Measurements from ENCODE around the gene KRTAP5-2.
"Not testable (repeated sequence)": the region's sequence is repeated elsewhere in the genome, so short reads cannot be mapped to it uniquely, and the experiment has no call there.

The KRTAP5-2 gene, protein sequence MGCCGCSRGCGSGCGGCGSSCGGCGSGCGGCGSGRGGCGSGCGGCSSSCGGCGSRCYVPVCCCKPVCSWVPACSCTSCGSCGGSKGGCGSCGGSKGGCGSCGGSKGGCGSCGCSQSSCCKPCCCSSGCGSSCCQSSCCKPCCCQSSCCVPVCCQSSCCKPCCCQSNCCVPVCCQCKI

GRCh38 chr11:1597994-1598380, at the start of gene KRTAP5-2:
TSS of gene KRTAP5-2 (minus strand) at chr11:1598294. CDS start at chr11:1598250, 44 bp downstream.
- no peak for DNase-seq

GRCh38 chr11:1646540-1646939, 48.4 kb upstream of the KRTAP5-2 start:
- DNase-seq, result not testable (repeated sequence)

- no peak for DNase-seq
Measured at GRCh38 chr11:1645357-1645821, 47.3 kb upstream of the KRTAP5-2 start.

DNA sequence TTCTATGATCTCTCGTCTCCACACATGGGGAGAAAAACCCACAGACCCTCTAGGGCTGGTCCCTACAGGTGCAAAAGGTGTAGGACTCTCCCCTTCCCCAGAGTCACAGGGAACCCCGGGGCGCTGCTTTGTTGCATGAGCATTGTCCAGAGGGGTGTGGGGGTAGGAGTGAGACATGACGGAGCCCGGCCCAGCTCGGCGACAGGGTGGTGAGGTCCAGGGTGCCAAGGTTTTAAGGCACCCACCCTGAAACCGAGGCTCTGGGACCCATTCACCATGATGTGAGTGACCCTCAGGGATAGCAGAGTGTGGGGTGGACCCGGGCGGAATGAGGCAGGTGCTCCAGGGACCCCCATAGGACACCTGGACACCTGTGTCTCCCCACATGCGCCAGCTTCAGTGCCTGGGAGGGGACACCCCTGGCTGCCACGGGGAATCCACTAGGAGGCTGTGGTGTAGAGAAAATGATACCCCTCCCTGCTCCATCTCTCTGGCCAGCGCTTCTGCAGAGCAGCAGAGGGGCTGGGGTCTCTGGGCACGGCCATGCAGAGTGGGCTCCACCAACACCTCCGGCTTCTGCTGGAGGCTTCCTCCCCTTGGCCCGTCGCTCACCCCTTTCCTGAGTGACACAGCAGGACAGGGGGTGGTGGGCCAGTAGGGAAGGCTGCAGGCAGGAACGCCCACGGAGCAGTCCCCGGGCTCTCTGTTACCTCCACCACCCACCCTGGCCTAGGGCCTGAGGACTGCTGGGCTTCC, 46.7 kb upstream of the KRTAP5-2 start:
- no peak for DNase-seq

GRCh38 chr11:1643146-1643690, 45.1 kb upstream of the KRTAP5-2 start:
- DNase-seq, result no peak

- no peak for DNase-seq
Measured at GRCh38 chr11:1642288-1643145, 44.4 kb upstream of the KRTAP5-2 start.

DNA sequence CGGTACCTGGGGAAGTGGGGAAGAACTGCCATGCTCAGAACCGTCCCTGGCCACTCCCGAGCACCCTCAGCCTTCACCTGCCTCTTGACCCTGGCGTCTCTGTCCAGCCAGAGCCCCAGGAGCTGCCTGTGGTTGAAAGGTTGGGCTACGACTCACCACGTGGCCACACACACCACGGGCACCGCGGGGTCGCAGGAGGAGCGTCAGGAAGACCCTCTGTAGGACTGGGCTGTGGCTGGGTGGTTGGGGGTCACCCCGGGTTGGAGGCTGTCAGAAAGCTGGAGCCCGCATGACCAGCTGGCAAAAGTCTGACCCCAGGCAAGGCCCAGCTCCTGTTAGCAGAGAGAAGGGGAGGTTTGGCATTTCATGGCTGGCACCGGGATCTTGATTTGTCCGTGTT, 43.0 kb upstream of the KRTAP5-2 start:
- DNase-seq, result no peak

DNA sequence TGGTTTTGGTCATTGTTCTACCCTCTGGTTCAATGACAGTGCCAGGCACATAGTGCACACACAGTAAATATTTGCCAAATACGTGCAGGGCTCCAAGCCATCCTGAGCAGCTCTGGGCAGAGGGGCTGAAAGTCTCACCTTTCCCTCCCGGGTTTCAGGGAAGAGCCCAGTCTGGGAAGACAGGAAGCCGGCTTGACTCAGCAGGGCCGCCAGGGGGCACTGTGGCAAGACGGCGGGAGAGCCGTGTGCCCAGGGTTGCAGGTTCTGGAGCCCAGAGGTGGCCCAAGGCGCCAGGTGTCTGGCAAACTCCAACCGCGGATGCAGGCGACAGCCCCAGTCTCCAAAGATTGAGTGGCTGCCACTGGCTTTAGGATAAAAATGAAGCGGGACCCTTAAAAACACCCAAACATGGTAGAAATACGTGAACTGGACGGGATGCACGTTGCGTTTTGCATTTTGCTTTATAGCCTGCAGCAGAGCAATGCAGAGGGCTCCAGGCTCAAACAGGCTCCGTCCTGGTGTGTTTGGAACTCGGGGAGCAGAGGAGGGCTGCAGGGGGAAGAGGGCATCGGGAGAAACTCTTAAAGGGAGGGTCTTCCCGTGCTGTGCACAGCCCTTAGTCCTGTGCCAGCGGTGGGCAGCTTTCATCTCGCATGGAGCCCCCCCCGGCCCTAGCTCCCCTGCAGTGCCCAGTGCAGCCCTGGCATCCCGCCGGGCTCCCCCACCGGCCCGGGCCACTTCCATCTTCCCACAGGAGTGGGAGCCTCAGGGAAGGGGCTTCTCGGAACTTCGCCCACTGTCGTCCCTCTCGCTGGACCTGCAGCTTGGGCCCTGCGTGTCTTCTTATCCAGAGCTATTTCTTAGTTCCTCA, 42.2 kb upstream of the KRTAP5-2 start:
- peak; percentile 24 for DNase-seq

DNA sequence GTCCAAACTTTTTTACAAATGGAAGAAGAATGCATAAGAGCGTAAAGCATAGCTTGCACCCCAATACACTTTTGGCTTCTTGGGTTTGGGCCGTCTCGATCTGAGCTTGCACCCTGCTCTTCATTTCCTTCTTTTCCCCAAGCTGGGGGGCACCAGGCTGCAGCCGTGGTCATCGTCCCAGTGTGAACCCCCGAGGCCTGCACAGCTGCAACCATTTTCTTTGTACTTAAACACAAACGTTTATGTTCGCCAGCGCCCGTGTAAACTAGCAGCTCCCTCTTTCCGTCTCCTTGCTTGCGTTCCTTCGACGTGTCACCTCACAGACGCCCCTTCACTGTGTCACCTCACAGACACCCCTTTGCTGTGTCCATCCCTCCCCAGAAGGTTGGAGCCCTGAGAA, 41.6 kb upstream of the KRTAP5-2 start:
- no peak for DNase-seq

GRCh38 chr11:1639102-1639620, 41.1 kb upstream of the KRTAP5-2 start:
- DNase-seq, result no peak

DNA sequence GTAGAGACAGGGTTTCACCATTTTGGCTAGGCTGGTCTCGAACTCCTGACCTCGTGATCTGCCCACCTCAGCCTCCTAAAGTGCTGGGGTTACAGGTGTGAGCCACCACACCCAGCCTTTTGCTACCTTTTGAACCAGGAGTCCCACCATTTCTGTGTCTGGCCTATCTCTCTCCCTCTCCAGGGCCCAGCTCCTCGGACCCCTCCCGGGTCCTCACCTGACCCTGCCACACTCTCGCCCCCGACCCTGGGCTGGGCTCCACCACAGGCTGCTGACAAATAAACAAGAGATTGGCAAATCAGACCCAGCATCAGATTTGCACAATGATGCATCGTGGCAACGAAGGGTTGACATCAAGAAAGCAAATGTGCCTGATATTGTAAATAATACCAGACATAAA, 40.2 kb upstream of the KRTAP5-2 start:
- no peak for DNase-seq

DNA sequence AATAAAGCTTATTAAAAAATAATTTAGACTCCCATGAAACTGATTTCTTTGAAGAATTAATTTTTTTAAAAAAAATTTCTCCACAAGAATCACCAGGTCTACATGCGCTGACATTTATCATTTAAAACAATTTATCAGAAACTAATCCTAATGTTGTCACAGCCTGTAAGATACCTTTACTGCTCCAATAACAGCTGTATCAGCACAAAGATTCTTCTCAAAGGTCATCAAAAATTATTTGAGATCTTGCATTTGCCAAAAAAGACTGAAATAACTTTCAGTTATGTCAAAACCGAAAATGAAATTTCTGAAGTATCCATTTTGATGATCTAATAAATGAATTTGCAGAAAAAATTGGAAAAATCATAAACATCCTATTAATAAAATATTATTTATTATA, 39.5 kb upstream of the KRTAP5-2 start:
- DNase-seq, result no peak

DNA sequence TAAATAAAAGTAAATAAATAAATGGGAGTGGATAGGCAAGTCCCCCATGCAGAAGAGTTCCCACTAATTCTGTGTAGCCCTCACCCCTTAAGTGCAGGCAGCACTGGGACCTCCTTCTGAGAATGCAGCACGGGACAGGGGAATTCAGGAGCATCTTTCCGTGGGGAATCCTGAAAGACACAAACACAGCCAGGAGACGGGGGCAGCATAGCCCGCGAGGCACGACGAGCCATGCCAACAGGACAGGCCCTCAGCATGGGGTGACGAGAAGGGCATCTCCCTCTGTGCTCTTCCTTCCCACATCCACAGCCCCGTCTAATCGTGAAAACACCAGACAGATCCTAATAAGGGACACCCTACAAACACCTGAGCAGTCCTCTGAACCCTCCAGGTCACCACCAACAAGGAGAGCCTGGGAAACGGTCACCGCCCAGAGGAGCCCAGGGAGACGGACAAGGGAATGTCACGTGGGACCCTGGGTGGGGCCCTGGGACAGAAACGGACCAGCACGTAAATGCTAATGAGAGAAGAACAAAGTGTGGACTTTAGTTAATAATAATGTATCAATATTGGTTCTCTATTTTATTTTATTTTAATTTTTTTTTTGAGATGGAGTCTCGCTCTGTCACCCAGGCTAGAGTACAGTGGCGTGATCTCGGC, 38.3 kb upstream of the KRTAP5-2 start:
- DNase-seq, result no peak

DNA sequence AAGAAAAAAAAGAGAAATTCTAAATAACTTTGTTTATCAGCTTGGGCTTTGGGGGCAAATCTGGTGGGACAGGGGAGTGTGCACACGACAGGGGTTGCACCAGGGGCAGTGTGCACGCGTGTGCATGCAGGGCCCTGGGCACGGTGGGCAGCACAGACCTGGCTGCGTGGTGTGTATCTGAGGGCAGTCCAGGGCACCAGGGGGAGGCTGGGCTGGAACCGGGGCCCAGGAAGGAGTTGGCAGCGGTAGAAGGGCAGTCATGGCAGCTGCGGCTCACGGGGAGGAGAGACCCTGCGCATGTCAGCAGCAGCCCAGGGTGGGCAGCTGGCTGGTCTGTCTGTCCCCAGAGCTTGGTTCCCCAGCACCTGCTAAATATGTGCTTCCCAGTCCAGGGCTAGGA, 35.8 kb upstream of the KRTAP5-2 start:
- no peak for DNase-seq

DNA sequence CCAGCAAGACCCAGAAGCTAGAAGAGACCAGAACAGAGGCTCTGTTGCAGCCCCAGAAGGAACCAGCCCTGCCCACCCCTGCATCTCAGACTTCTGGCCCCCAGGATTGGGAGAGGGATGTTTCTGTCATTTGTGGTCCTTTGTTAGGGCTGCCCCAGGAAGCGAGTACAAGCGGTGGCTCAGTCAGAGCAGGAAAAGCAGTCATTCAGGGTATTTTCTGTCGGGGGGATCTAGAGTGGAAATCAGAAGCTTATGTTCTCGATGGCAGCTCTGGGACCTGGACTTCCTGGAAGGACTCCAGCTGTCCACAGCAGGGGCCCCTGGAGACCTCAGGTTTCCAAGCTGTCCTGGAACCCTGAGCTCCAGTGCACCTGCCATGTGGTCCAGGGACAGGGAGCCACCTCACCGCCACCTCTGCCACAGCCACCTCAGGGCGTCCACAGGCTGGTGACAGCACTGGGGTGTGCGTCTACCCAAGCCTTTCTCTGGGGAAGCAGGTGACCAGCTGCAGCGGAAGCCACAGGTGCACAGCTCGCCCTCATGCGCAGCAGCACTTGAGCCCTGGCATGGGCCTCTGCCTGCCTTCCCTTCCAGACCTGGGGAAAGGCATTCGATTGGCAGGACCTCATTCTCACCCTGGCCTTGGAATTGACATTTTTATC, 34.1 kb upstream of the KRTAP5-2 start:
- no peak for DNase-seq

DNA sequence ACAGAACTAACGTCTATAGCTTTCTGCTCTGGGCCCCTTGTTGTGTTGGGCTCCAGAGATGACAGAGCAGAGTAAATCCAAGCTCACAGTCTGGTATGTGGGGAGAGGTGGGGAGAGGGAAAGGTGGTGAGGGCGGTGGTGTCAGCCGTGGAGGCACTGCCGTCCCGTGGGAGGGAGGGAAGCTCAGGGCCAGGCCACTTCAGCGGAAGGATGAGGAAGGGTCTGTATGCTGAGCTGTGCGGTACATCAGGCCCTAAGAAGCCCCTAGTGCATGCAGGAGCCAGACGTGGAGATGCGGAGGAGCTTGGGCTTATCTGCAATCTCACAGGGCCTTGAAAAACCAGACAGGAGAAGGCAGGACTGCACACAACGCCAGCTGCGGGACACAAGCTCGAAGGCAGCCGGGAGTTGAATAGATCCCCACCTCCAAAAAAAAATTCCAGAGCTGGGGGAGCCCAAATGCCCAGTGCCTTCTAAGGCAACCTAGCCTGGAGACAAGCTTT, 33.0 kb upstream of the KRTAP5-2 start:
- no peak for DNase-seq

DNA sequence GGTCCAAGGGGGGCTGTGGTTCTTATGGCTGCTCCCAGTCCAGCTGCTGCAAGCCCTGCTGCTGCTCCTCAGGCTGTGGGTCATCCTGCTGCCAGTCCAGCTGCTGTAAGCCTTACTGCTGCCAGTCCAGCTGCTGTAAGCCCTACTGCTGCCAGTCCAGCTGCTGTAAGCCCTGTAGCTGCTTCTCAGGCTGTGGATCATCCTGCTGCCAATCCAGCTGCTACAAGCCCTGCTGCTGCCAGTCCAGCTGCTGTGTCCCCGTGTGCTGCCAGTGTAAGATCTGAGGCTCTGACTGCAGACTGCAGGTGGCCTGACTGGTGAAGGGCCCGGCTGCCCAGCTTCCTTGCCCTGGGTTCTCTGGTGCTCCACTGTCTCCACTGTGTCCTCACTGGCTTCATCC, 32.2 kb upstream of the KRTAP5-2 start:
- no peak for DNase-seq

DNA sequence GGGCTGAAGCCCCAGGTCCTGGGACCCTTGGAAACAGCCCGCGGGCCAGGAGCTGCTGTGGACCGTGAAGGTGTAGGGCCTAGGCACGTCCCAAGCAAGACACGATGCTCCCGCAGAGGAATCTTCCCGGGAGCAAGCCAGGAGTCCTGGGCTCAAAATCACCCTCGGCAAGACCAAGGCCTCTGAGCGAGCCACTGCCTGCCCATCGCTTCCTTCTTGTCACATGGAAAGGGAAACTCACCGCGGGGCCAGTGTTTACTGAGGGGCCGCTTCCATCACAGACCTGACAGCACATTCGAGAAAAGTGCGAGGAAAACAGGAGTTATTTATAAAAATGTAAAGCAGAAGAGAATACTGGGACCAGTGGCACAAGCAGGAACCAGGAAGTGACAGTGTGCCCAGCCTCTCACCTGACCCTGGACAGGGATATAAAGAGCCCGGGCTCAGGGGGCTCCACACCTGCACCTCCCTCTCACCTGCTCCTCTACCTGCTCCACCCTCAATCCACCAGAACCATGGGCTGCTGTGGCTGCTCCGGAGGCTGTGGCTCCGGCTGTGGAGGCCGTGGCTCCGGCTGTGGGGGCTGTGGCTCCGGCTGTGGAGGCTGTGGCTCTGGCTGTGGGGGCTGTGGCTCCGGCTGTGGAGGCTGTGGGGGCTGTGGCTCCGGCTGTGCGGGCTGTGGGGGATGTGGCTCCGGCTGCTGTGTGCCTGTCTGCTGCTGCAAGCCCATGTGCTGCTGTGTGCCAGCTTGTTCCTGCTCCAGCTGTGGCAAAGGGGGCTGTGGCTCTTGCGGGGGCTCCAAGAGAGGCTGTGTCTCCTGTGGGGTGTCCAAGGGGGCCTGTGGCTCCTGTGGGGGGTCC, 31.5 kb upstream of the KRTAP5-2 start, which contains the start of gene KRTAP5-5:
KRTAP5-5 (plus strand) TSS at position 450 of the 860 bp plus-strand sequence; CDS start at position 516, 66 bp downstream.
- DNase-seq, result no peak

DNA sequence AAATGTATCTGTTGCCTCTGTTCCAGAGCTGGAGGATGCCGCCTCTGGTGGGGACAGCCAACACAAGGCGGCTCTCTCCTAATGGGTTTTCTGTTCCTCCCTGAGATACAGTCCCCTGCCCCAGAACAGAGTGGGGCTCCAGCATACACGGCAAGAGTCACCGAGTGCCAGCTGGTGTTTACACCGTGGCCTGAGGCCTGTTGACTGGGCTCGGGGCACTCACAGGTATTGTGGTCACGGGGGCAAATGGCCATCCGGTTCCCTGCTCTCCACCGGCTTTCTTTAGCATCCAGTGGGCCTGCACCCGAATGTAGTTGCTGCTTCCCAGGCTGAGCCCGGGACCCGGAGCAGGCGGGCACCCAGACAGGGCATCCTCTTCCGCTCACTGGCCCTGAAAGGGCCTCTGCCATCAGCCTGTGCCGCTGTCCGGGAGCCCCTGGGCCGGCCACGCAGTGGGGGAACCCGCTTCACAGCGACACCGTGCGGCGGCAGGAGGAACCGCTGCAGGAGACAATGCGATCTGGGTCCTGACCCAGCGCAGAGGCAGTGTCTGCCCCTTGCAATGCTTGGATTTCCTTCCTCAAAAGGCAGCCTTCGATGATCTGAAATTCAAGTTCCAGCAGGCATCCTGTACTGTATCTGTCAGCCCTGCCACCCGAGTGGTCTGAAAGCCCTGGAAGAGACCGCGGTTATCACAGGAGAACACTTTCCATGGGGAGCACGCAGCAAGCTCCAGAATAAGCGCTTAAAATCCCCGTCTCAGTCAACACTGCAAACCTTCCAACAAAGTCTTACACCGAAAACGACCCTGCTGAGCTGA, 30.6 kb upstream of the KRTAP5-2 start:
- peak; percentile 47 for DNase-seq

All from EL (cell line).